Measurements from ENCODE around the gene PLCL1. TPM values are rescaled to one million over a fixed set of nuclear protein-coding genes. Genes with fewer than 3 reads are reported as not detected.

Gene PLCL1
- total RNA-seq, 1 experiment from 2014 or later, result 0.07 TPM

DNA sequence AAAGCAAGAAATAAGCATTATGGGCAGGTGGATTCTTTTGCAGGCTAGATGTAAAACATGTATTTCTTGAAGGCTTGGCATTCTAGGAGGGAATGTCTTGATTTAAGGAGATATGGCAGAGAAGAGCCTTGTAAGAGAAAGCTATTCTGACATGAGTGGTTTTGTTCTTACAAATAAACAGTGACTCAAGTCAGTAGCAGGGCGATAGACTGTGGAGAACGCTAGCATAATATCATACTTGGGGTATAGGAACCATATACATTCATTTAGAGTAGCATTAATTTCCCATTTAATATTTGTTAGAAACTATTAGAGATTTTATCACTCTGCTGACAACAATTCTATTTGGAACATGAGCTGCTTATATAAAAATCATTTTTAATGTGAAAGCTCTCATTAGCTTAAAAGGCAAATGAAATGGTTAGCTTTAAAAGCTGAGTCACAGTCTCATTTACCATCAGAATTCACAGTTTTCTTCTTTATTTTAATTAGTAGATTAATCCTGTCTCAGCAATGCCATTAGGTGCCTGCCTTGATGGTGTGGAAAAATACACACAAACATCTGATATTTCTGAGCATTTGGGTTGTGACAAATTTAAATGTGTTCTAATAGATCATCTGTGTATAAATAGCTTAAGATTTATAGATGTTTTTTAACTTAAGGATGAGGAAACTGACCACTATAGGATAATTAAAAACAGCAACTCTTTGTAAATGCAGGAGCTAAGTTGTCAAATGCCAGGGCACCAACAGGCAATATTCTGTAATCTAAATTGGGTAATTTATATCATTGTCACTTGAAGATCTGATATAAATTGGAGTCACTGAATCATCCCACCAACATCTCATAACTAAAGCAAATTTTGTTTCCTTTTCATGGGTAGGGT, 276.7 kb downstream of the PLCL1 start:
- CTCF ChIA-PET, result no interaction called here
- Mint-ChIP-seq H3K27me3 (ENCODE audit: low read depth) (no peaks in the 10 kb centered on the region), H3K9me3 (peaks cover 3% of the 10 kb centered on the region; the same call in 1 of the 2 replicates), H3K4me1 (no peaks in the 10 kb centered on the region), H3K4me3 (no peak overlapping the region), H3K36me3 (no peaks in the 10 kb centered on the region), H3K27ac (no peak overlapping the region)
- POLR2A ChIA-PET, result no interaction called here
- ATAC-seq (no peak), DNase-seq (ENCODE audit: low spot score) (no peak)
- TF ChIP-seq, protein P1, sequence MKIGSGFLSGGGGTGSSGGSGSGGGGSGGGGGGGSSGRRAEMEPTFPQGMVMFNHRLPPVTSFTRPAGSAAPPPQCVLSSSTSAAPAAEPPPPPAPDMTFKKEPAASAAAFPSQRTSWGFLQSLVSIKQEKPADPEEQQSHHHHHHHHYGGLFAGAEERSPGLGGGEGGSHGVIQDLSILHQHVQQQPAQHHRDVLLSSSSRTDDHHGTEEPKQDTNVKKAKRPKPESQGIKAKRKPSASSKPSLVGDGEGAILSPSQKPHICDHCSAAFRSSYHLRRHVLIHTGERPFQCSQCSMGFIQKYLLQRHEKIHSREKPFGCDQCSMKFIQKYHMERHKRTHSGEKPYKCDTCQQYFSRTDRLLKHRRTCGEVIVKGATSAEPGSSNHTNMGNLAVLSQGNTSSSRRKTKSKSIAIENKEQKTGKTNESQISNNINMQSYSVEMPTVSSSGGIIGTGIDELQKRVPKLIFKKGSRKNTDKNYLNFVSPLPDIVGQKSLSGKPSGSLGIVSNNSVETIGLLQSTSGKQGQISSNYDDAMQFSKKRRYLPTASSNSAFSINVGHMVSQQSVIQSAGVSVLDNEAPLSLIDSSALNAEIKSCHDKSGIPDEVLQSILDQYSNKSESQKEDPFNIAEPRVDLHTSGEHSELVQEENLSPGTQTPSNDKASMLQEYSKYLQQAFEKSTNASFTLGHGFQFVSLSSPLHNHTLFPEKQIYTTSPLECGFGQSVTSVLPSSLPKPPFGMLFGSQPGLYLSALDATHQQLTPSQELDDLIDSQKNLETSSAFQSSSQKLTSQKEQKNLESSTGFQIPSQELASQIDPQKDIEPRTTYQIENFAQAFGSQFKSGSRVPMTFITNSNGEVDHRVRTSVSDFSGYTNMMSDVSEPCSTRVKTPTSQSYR (CRISPR knock-in tag; IDR thresholded peaks at IDR 0.05), result no peak
- TF ChIP-seq, protein P2, sequence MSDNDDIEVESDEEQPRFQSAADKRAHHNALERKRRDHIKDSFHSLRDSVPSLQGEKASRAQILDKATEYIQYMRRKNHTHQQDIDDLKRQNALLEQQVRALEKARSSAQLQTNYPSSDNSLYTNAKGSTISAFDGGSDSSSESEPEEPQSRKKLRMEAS (CRISPR knock-in tag; IDR thresholded peaks at IDR 0.05), result no peak
- TF ChIP-seq FOXK1 (CRISPR knock-in tag; IDR thresholded peaks at IDR 0.05), result no peak

DNA sequence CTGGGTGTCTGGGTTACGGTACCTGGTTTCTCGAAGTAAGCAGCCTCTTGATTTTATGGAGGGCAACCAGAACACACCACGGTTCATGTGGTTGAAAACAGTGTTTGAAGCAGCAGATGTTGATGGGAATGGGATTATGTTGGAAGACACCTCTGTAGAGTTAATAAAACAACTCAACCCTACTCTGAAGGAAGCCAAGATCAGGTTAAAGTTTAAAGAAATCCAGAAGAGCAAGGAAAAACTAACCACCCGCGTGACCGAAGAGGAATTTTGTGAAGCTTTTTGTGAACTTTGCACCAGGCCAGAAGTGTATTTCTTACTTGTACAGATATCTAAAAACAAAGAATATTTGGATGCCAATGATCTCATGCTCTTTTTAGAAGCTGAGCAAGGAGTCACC, 279.8 kb downstream of the PLCL1 start:
- Mint-ChIP-seq H3K36me3 (no peaks in the 10 kb centered on the region), H3K4me1 (no peaks in the 10 kb centered on the region), H3K9me3 (peaks cover 3% of the 10 kb centered on the region; the same call in 1 of the 2 replicates), H3K27ac (no peak overlapping the region), H3K27me3 (ENCODE audit: low read depth) (no peaks in the 10 kb centered on the region), H3K4me3 (no peak overlapping the region)
- no peak for DNase-seq (ENCODE audit: low spot score)
- no peak for ATAC-seq
- CTCF ChIA-PET, result no interaction called here
- POLR2A ChIA-PET, result no interaction called here
- TF ChIP-seq GTF2I (CRISPR knock-in tag; conservative IDR thresholded peaks at IDR 0.05), result no peak
- no peak for TF ChIP-seq CREB1 (CRISPR knock-in tag; IDR thresholded peaks at IDR 0.05)
- TF ChIP-seq, protein P3, sequence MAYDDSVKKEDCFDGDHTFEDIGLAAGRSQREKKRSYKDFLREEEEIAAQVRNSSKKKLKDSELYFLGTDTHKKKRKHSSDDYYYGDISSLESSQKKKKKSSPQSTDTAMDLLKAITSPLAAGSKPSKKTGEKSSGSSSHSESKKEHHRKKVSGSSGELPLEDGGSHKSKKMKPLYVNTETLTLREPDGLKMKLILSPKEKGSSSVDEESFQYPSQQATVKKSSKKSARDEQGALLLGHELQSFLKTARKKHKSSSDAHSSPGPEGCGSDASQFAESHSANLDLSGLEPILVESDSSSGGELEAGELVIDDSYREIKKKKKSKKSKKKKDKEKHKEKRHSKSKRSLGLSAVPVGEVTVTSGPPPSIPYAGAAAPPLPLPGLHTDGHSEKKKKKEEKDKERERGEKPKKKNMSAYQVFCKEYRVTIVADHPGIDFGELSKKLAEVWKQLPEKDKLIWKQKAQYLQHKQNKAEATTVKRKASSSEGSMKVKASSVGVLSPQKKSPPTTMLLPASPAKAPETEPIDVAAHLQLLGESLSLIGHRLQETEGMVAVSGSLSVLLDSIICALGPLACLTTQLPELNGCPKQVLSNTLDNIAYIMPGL (CRISPR knock-in tag; IDR thresholded peaks at IDR 0.05), result no peak
- TF ChIP-seq ZNF232 (CRISPR knock-in tag; IDR thresholded peaks at IDR 0.05), result no peak
- no peak for TF ChIP-seq HMGA2 (CRISPR knock-in tag; IDR thresholded peaks at IDR 0.05)
- TF ChIP-seq, protein P4, sequence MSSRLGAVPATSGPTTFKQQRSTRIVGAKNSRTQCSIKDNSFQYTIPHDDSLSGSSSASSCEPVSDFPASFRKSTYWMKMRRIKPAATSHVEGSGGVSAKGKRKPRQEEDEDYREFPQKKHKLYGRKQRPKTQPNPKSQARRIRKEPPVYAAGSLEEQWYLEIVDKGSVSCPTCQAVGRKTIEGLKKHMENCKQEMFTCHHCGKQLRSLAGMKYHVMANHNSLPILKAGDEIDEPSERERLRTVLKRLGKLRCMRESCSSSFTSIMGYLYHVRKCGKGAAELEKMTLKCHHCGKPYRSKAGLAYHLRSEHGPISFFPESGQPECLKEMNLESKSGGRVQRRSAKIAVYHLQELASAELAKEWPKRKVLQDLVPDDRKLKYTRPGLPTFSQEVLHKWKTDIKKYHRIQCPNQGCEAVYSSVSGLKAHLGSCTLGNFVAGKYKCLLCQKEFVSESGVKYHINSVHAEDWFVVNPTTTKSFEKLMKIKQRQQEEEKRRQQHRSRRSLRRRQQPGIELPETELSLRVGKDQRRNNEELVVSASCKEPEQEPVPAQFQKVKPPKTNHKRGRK (CRISPR knock-in tag; IDR thresholded peaks at IDR 0.05; ENCODE audit: borderline replicate concordance), result no peak
- no peak for TF ChIP-seq ZNF317 (CRISPR knock-in tag; IDR thresholded peaks at IDR 0.05; ENCODE audit: borderline replicate concordance, low read depth)
- TF ChIP-seq, protein P5, sequence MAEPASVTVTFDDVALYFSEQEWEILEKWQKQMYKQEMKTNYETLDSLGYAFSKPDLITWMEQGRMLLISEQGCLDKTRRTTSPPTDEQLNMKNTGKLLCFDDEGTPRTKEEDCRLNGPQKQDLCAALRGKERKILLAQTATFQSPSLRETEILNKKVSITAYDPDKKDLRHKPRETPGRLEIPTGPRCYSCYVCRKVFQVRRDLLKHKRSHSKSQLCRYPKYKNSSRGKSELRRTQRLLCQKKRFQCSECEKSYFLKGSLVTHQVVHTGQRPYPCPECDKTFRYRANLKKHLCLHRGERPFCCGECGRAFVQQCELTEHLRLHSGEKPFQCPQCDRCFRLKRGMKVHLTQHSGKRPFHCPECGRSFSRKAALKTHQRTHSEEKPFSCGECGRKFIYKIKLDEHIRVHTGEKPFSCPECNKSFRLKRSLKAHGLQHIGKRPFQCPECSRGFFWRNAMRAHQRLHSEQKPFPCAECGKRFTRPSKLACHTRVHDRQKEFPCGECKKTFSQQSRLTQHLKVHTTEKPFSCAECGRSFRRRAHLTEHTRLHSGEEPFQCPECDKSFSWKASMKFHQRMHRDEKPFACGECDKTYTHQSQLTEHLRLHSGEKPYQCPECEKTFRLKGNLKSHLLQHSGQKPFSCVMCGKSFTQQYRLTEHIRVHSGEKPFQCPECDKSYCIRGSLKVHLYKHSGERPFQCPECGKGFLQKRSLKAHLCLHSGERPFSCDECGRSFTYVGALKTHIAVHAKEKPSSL (CRISPR knock-in tag; conservative IDR thresholded peaks at IDR 0.05), result no peak
- TF ChIP-seq, protein P6, sequence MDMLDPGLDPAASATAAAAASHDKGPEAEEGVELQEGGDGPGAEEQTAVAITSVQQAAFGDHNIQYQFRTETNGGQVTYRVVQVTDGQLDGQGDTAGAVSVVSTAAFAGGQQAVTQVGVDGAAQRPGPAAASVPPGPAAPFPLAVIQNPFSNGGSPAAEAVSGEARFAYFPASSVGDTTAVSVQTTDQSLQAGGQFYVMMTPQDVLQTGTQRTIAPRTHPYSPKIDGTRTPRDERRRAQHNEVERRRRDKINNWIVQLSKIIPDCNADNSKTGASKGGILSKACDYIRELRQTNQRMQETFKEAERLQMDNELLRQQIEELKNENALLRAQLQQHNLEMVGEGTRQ (CRISPR knock-in tag; IDR thresholded peaks at IDR 0.05), result no peak
- TF ChIP-seq, protein P7, sequence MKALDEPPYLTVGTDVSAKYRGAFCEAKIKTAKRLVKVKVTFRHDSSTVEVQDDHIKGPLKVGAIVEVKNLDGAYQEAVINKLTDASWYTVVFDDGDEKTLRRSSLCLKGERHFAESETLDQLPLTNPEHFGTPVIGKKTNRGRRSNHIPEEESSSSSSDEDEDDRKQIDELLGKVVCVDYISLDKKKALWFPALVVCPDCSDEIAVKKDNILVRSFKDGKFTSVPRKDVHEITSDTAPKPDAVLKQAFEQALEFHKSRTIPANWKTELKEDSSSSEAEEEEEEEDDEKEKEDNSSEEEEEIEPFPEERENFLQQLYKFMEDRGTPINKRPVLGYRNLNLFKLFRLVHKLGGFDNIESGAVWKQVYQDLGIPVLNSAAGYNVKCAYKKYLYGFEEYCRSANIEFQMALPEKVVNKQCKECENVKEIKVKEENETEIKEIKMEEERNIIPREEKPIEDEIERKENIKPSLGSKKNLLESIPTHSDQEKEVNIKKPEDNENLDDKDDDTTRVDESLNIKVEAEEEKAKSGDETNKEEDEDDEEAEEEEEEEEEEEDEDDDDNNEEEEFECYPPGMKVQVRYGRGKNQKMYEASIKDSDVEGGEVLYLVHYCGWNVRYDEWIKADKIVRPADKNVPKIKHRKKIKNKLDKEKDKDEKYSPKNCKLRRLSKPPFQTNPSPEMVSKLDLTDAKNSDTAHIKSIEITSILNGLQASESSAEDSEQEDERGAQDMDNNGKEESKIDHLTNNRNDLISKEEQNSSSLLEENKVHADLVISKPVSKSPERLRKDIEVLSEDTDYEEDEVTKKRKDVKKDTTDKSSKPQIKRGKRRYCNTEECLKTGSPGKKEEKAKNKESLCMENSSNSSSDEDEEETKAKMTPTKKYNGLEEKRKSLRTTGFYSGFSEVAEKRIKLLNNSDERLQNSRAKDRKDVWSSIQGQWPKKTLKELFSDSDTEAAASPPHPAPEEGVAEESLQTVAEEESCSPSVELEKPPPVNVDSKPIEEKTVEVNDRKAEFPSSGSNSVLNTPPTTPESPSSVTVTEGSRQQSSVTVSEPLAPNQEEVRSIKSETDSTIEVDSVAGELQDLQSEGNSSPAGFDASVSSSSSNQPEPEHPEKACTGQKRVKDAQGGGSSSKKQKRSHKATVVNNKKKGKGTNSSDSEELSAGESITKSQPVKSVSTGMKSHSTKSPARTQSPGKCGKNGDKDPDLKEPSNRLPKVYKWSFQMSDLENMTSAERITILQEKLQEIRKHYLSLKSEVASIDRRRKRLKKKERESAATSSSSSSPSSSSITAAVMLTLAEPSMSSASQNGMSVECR (CRISPR knock-in tag; IDR thresholded peaks at IDR 0.05; ENCODE audit: borderline replicate concordance), result no peak
- no peak for TF ChIP-seq KAT7 (CRISPR knock-in tag; IDR thresholded peaks at IDR 0.05; ENCODE audit: borderline replicate concordance)
- TF ChIP-seq, protein P8, sequence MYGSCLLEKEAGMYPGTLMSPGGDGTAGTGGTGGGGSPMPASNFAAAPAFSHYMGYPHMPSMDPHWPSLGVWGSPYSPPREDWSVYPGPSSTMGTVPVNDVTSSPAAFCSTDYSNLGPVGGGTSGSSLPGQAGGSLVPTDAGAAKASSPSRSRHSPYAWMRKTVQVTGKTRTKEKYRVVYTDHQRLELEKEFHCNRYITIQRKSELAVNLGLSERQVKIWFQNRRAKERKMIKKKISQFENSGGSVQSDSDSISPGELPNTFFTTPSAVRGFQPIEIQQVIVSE (CRISPR knock-in tag; IDR thresholded peaks at IDR 0.05; ENCODE audit: borderline replicate concordance), result no peak

All from WTC11 (cell line).